NCI-H1694 (cell line): ENCODE results near the gene UBE4A.
"Not testable (repeated sequence)": the region's sequence is repeated elsewhere in the genome, so short reads cannot be mapped to it uniquely, and the experiment has no call there.

Experiments used
- DNase-seq: peaks from one replicate; lab custom pipeline; 2025; lab: John Stamatoyannopoulos, UW

Gene UBE4A

DNA sequence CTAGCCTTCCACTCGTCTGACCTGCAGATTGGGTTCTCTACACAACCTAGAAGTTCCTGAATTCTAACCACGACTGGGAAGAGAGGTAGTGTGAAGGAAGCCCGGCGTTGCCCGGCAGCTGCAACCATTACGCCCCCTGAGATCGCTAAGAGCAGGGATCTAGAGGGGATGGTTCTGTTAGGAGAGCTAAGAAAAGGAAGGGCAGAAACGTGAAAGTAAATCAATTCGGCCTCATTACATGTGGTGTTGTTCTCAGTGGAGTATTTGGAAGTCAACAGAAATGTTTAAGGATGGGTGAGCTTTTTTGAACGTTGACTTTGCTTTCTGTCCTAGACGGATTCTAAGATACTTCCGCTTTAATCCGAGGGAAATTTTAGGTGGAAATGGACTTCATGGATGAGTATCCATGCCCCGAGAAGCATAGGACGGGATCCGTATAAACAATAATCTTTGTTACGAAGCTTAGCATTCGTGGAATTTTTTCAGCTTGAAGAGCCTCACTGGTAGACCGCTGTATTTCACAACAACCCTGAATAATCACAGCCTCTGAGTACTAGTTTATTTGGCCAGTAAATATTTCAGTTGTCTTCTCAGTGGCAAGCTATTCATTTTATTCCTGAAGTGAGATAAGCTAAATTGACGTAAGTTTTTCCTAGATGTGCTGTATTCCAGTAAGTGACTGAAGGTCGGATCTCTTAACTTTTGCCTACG lies 42.6 kb downstream of the UBE4A start:
- no peak for DNase-seq

DNA sequence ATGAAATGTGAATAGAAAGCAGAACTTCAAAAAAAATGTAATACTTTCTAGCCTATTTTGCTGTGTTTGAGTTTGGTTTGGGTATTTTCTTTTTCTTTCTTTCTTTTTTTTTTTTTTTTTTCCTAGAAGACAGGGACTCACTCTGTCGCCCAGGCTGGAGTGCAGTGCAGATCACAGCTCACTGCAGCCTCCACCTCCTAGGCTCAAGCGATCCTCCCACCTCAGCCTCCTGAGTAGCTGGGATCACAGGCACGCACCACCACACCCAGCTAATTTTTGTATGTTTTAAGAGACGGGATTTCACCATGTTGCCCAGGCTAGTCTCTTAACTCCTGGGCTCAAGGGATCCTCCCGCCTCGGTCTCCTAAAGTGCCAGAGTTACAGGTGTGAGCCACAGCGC lies 43.2 kb downstream of the UBE4A start:
- DNase-seq = not testable (repeated sequence)

DNA sequence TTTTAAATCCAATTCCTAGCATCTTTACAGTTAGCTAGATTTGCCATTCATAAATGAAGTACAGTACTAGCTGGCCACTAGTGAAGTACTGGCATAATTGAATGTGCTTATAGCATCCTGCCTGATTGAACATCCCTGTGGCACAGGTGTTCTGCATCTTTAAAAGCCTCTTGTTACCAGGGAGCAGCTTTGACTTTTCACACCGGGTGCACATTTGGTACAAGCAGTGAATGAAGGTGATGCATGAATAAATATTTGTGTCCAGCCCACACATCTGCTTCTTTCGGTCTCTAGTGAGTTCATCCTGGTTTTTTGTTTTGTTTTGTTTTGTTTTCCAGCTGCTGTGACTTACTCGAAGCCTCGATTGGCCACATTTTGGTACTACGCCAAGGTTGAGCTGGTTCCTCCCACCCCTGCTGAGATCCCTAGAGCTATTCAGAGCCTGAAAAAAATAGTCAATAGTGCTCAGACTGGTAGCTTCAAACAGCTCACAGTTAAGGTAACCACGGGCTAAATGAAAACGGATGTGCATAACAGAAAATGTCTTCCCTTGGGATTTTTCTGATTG lies 47.3 kb downstream of the UBE4A start:
- peak; percentile 3 for DNase-seq

DNA sequence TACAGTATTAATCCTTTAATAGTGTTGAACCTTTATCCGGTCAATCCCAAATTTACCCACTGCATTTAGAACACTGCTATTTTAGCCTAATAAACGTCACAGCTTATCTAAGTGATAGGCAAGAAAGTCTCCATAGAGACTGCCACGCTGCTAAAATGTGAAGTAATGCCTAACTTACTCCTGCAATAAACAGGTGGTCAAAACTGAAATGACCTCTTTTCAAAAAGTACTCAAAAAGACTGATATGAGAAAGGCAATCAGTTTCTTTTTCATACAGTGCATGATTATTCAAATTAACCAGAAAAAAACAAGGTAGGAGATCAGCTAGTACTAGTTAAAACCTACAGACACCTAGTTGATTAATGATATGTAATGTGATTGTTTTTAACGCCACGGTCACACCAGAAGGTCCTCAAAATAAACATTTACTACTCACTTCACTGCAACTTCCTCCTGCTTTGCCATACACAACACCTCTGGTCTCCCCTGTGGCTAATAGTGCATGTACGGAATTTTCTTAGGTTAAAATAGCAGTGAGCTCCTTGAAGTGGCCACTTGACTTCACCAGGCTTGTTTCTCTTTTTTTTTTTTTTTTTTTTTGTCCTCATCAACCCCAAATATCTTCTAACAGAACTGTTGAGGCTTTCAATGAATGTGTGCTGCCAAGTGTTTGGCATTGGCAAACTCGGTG lies 50.8 kb downstream of the UBE4A start:
- no peak for DNase-seq

DNA sequence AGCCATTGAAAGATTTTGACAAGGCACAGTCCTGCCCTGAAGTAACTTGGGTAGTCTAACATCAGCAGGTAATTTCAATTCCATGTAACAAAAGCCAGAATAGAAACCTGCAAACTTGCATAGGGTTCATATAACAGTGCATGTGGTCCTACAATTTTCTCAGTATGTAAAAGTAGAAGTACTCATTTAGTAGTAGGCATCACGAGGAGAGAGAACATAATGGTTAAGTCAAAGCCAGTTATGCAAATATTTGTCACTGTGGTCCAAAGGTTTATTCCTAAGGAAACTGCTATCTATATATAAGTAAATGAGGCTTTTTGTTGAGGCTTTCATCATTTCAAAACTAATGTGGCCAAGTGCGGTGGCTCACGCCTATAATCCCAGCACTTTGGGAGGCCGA lies 52.1 kb downstream of the UBE4A start:
- DNase-seq = no peak

DNA sequence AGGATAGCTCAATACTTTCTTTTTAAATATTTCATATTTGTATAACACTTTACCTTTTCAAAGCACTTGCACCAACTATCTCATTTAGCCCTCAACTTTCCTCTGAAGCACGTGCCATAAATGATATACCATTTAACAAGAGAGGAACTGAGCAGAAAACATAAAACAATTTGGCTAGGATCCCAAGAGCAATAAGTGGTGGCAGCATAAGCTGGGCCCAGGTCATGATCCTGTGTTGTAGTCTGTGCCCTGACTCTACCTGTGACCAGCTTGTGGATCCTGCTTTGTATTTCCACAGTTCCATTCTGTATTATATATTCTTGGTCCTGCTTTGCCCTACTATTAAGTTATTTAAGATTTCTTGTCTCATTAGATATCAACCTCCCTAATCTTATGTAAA lies 53.5 kb downstream of the UBE4A start:
- DNase-seq = no peak

DNA sequence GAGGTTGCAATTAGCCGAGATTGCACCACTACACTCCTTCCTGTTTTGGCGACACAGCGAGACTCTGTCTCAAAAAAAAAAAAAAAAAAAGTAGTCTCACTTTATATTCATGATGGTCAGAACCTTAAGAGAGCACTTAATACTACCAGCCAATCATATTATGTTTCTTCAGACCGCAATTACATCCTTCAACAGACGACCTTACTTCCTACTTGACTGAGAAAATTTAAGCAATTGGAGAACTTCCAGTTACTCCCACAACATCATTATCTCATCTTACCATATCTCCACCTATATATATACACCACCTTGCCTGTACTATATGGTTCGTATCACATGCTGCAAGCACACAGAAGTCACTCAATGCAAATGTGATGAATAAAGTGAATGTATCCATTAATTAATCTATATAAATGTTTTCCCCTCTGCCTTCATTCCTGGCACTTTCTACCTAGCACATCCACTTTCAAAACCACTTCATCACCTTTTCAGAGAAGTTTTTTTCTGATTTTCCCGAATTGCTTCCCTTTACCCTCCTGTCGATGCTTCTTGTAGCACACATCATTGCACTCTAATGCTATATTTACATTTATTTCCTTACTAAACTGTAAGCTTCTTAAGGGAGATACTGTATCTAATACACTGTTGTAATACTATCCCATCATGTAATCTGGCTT lies 55.8 kb downstream of the UBE4A start:
- no peak for DNase-seq

DNA sequence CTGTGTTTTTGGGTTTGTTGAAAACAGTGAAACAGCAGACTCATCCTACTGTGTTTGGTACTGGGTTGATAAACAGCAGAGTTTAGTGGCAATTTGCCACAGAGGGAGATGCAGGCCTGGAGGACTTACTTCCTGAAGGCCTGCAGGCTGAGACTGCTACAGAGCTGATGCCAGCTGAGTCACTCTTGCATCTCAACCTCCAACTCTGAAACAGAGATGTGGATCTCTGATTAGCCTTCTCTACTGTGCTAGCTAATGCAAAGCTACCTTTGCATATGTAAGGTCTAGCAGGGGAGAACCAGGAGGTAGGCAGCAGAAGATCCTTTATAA lies 56.3 kb downstream of the UBE4A start:
- DNase-seq = no peak

DNA sequence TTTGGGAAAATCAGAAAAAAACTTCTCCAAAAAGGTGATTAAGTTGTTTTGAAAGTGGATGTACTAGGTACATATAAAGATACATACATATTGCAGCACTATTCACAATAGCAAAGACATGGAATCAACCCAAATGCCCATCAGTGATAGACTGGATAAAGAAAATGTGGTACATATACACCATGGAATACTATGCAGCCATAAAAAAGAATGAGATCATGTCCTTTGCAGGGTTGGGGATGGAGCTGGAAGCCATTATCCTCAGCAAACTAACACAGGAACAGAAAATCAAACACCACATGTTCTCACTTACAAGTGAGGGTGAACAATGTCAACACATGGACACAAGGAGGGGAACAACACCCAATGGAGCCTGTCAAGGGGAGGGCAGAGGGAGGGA lies 57.5 kb downstream of the UBE4A start:
- DNase-seq = not testable (repeated sequence)

DNA sequence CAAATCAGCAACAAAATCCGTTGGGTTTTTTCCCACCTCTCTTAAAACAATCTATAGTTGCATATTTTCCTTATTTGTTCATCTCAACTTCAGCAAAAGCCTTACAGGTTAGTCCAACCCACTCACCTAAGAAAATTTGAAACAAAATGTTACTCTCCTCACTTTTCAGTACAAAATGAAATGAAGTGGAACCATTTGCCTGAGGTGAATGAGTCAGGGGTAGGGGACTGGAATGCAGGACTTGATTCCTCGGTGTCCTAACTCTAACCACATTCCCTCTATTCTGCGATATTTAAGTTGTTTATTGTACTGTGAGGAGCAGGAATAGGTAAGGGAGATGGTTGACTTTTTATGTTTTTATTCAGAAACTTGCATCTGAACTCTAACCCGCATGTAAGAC lies 58.4 kb downstream of the UBE4A start:
- no peak for DNase-seq

DNA sequence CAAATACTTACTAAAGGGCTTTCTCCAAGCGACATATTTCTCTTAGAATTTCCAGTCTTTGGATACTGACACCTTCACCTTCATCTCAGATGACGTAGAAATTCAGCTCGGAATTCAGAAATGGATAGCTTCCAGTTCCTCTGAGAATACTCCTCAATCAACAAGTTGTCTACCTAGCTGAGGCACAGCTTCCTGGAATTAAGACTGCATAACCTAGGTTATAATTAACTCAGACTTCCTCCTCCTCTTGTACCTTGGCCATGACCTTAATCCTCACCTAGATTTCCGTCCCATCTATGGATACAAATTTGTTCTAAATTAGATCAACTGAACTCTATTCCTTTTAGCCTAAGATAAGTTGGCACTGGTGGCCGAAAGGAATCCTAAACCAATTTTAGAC lies 59.4 kb downstream of the UBE4A start:
- no peak for DNase-seq

DNA sequence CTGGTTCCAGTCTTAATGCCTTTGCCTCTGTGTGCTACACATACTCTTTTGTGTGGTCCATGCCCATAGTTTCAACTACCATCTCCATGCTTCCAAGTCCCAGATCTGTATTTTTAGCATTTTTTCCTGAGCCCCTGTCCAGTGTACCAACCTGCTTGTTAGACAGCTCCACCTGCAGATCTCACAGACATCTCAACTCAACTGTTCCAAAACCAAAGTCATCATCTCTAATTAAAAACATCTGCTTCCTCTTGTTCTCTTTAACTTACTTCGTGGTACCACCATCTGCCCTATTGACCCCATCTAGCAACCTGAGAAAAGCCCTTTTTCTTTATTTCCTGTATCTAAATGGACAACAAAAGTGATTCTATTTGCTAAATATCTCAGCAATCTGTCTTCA lies 68.3 kb downstream of the UBE4A start:
- DNase-seq = no peak

DNA sequence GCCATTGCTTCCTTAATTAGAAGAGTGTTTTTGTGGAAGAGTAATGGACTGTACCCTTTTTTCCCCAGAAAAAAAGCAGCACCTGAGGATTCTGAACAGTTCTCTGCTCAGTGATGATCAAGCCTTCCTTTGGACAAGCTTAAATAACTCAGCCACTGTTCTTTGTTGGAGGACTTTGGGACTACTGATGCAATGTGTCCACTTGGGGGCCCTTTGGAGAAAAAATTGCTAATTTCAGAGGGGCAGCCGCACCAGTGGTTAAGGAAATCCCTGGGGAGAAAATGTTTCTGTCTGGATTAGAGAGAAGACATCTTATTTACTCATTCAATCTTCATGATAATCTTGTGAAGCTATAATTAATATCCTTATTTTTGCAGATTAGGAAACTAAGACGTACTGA lies 71.6 kb downstream of the UBE4A start:
- no peak for DNase-seq

DNA sequence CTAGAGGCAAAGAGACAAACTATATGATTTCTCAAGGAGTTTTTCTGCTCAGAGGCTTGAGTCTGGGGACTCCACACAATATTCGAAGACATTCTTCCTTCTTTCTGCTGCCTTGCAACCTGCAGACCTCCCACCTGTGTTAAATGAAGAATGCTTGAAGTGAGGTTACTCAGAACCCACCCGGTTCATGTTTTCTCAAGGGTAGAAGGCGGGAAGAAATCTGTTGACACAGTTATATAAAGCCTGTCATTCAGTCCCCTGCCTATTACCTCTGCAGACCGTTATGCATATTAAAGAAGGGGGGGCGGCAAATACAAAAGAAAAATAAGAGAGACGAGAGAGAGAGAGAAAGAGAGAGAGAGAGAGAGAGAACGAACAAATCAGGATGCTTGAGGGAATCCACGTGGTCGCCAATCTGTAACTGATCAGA lies 74.7 kb downstream of the UBE4A start:
- DNase-seq = peak; percentile 9

DNA sequence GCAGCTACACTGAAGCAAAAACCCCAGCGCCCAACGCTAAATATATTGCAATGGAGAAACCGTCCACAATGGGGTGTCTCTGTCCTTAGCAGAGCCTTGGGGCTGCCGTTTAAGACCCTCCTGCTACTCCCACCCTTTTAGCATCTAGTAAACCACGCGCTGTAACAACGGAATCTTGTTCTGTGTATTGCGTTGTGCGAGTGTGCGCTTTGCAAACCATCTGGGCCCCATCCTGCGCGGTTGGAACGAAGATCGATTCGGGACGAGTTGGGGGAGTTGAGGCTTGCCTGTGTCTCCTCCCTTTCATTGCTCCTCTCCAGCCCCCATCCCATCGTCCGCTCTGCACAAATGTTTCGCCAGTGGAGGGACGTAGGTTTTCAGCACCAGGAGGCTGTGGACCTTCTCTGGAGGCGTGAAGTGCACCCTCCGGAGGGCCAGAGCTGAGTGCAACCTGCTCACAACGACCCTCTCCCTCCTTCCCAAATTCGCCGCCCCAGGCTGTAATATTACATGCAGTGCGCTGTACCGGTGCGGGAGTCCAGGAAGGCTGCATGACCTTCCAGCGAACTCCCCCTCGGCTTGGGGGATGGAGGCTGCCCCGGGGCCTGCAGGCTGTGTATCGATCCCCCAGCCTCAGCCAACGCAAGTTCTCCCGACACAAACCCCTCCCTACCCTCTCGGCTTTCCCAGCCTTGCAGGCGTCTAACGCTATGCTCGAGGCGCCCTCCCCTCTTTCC lies 75.3 kb downstream of the UBE4A start:
- DNase-seq = peak; percentile 68

DNA sequence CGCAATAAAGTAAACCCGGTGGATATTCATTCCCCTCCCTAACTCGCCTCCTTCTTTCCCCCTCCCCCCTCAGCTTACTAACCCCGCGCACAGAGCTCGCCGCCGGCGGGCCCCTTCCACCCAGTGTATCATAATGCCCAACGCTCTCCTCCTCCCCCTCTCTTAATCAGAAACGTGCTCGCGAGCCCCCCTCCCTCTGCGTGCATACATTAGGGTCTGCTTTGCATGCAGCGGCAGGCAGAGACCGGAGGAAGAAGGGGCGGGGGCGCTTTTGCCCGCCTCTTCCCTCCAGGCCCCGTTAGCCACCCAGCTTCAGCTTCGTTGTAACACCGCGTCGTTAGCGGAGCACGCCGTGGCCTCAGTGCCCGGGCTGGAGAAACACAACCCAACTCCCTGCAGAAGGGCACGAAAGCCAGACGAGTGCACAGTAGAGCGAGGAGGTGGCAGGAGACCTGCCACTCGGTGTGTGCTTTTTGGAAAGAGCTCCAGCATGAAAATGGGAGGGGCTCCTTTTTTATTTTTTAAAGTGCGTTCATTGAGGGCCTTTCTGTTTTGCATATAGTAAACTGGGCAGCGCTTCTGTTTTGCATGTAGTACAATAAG lies 76.0 kb downstream of the UBE4A start:
- DNase-seq = peak; percentile 68

DNA sequence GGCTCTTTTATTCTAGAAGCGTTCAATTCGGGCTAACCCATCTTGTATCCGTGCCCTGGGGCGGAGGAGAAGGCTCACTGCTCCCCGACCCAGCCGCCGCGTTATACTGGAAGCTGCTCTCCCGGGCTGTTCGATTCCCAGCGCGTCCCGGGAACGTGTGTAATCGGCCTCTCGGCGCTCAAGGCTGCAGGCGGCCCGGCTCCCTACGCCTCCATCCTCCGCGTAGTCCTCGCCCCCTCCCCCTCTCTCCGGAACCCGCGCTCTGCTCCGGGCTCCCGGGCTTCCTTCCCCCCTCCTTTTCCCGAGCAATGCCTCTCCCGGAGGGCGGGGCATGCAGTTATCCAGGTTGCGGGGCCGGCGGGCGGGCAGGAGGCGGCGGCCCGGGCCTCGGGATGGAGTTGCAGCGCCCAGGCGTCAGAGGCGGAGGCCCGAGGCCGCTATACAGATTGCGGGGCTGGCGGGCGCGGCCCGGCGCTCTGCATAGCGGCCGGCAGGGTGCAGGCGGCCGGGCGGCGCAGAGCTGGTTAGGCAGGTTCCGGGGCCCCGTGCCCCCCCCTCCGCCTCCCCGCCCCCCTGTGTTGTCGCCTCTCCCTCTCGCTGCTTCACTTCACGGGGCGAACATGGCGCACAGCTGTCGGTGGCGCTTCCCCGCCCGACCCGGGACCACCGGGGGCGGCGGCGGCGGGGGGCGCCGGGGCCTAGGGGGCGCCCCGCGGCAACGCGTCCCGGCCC lies 76.7 kb downstream of the UBE4A start, which contains the start of gene KMT2A:
TSS of gene KMT2A (plus strand) at position 600 of the 732 bp plus-strand sequence. CDS start at position 621, 21 bp downstream.
- DNase-seq = peak; percentile 63

DNA sequence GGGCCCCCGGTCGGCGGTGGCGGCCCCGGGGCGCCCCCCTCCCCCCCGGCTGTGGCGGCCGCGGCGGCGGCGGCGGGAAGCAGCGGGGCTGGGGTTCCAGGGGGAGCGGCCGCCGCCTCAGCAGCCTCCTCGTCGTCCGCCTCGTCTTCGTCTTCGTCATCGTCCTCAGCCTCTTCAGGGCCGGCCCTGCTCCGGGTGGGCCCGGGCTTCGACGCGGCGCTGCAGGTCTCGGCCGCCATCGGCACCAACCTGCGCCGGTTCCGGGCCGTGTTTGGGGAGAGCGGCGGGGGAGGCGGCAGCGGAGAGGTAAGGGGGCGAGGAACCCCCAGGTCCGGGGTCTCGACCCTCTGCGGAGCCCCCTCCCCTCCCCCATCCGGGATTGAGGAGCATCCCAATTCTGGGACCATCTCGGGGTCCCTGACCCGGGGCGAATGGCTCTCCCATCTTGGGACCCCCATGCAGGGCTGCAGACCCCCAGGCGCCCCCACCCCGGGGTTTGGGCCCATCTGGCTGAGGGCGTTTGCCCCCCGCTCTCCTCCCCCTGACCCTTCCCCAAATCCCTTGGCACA lies 77.3 kb downstream of the UBE4A start:
- DNase-seq = no peak

DNA sequence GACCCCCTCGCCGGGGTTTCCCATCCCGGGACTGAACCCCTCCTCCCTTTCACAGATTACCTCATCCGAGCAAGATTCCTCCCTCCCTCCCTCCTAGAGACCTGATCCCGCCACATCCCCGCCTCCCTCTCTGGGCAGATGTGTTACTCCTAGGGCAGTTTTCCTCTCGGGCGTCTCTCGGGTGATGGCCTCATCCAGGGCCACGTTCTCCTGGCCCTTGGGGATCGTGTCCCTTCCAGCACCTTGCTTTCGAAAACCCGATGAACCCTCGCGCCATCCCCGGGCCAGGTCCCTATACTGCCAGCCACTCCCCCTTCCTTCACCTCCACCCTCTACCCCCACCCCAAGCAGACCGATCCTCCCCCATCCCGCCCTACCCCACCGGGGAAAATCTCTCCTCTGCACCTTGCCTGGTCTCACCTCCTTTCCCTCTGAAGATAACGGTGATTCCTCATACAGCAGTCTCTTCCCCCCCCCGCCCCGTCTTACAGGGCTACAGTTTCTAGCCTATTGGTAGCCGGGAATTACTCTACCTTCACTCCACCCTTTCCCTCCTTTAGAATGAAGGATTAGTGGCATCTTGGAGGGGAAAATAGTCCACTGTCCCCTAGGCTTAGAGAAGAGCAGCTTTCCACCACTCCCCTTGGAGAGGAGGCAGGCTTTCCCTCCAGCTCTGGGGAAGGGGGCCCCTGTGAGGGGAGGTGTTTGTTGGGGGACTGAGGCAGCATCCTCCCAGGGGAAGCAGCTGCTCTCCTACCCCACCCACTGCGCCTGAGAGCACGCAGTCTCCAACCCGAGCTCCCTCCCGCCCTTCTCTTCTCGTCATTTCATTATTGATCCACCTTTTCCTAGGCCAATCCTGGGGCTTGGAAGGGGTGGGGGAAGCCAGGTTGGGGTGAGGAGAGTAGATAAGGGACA lies 78.1 kb downstream of the UBE4A start:
- no peak for DNase-seq
